Hindlimb muscle (tissue), 1 donor: ENCODE data around the gene ARID4B. TPM values are rescaled to one million over a fixed set of nuclear protein-coding genes. Genes with fewer than 3 reads are reported as not detected.
"Not testable (repeated sequence)": the region's sequence is repeated elsewhere in the genome, so short reads cannot be mapped to it uniquely, and the experiment has no call there.

Source experiments
- DNase-seq: peaks from one replicate; pipeline ENCODE4 v3.0.0-alpha.2; 2013
- polyA plus RNA-seq: library from polyadenylated mRNA; unstranded; fragments of 120-200 nt; gene quantifications from one replicate; pipeline ENCODE4 v1.2.1, GENCODE V29; 2013; ENCODE audit not compliant: insufficient read length

ARID4B gene
- polyA plus RNA-seq, 1 donor: 19.1 TPM

GRCh38 chr1:235159284-235159683, 168.7 kb downstream of the ARID4B start:
- DNase-seq: not testable (repeated sequence)

- DNase-seq: no peak
Observed at GRCh38 chr1:235158680-235159079, 169.3 kb downstream of the ARID4B start.

- DNase-seq: no peak
Observed at GRCh38 chr1:235157150-235157549, 170.8 kb downstream of the ARID4B start.

GRCh38 chr1:235156740-235157139, 171.2 kb downstream of the ARID4B start:
- DNase-seq: no peak

GRCh38 chr1:235156265-235156664, 171.7 kb downstream of the ARID4B start:
- no peak for DNase-seq

GRCh38 chr1:235152235-235152634, 175.7 kb downstream of the ARID4B start:
- no peak for DNase-seq

- no peak for DNase-seq
Observed at GRCh38 chr1:235151033-235151432, 176.9 kb downstream of the ARID4B start.

- no peak for DNase-seq
Observed at GRCh38 chr1:235149824-235150223, 178.2 kb downstream of the ARID4B start.

GRCh38 chr1:235147269-235147668, 180.7 kb downstream of the ARID4B start:
- no peak for DNase-seq

GRCh38 chr1:235145639-235146038, 182.3 kb downstream of the ARID4B start:
- no peak for DNase-seq

GRCh38 chr1:235142991-235143390, 185.0 kb downstream of the ARID4B start:
- DNase-seq: no peak

- DNase-seq: no peak
Observed at GRCh38 chr1:235139315-235139714, 188.7 kb downstream of the ARID4B start.

- DNase-seq: no peak
Observed at GRCh38 chr1:235138821-235139220, 189.2 kb downstream of the ARID4B start.

- DNase-seq: no peak
Observed at GRCh38 chr1:235136111-235136510, 191.9 kb downstream of the ARID4B start.

- no peak for DNase-seq
Observed at GRCh38 chr1:235134171-235134570, 193.8 kb downstream of the ARID4B start.

GRCh38 chr1:235133086-235133485, 194.9 kb downstream of the ARID4B start:
- DNase-seq: no peak

- no peak for DNase-seq
Observed at GRCh38 chr1:235131961-235132360, 196.0 kb downstream of the ARID4B start.

GRCh38 chr1:235130766-235131270, 197.2 kb downstream of the ARID4B start:
- DNase-seq: no peak

- DNase-seq: no peak
Observed at GRCh38 chr1:235129774-235130570, 198.0 kb downstream of the ARID4B start.

- peak; percentile 99 for DNase-seq
Observed at GRCh38 chr1:235128456-235129328, 199.3 kb downstream of the ARID4B start, which contains the start of gene TOMM20. Gene TOMM20, minus strand, starts transcription at chr1:235128837. Its CDS starts 122 bp downstream, at chr1:235128715.

GRCh38 chr1:235127732-235128455, 200.1 kb downstream of the ARID4B start:
- no peak for DNase-seq

GRCh38 chr1:235127203-235127602, 200.8 kb downstream of the ARID4B start:
- DNase-seq: no peak

- no peak for DNase-seq
Observed at GRCh38 chr1:235124665-235125064, 203.3 kb downstream of the ARID4B start.
